HG02623 (cell line): ENCODE measurements around the gene SRRM3.
"Not testable (repeated sequence)": the region's sequence is repeated elsewhere in the genome, so short reads cannot be mapped to it uniquely, and the experiment has no call there.

Source experiments
- ATAC-seq: cut with Tn5 transposase; IDR thresholded peaks from one replicate; pipeline ENCODE4 v1.9.1; 2021; ENCODE audit warnings: moderate library complexity; ENCODE audit not compliant: unreplicated experiment

SRRM3 gene

DNA sequence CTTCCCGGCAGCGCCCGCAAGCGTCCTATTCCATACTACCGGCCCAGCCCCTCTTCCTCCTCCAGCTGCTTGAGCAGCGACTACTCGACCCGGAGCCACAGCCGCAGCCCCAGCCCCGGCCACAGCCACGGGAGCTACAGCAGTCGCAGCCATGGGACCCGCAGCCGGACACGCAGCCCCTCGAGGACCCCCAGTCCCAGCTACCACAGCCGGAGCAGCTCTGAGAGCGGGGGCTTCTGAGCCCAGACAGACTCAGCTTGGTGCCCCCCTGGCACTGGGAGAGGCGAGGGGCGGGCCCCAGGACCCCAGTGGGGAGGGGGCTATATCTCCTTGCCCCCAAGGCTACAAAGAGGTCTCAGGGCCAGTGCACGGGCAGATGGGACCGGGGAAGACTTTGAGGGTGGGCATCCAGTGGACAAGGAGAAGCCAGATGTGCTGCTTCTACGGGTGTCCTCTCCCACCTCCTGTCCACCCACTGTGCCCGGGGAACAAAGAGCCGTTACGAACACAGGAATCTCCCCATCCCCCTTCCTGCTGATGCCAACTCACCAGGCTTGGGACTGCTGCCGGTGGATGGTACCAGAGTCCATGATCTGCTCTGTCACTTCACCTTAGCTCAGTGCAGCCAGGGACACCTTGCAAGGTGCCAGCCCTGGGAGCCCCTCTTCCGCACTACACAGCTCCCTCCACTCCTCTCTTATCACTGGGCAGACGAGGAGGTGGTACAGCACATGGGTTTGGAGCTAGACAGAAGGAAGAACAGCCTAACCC is 84.1 kb downstream of the SRRM3 start:
- ATAC-seq: no peak

DNA sequence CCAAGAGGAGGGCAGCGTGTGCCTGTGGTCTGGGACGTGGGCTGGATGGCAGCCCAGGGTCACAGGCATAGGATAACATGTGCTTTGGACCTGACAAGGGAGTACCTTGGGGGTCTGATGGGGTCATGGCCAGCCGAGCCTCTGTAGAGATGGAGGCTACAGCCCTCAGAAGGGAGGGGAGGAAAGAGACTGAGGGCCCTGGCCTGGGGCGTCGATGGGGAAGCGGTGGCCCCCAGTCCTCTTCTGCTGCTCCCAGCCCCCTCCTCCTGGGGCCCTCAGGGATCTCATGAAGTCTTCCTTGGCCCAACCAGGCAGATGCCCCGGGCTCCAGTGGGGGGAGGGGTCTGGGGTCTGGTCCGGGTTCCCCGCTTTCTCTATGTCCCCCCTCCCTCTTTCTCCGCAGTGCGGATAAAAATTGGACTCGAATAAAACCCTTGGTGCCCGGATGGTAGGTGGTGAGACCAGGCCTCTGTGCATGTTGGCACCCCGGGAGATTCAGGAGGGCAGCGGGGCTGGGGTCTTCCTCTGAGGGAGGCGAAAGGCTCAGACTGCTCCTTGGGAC is 85.2 kb downstream of the SRRM3 start:
- ATAC-seq: no peak

DNA sequence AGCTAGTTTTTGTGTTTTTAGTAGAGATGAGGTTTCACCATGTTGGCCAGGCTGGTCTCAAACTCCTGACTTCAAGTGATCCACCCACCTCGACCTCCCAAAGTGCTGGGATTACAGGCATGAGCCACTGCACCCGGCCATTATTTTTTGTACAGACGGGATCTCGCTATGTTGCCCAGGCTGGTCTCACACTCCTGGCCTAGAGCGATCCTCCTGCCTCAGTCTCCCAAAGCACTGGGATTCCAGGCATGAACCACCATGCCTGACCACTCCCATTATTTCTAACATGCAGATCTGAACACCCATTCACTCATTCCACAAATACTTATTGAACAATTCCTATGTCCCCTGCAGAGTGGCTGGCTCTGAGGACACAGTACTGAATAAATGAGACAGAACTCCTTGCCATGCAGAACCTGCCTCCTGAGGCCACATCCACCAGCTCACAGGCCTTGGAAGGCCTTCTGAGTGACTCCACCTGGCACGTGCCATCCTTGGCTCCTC is 89.2 kb downstream of the SRRM3 start:
- ATAC-seq: not testable (repeated sequence)

DNA sequence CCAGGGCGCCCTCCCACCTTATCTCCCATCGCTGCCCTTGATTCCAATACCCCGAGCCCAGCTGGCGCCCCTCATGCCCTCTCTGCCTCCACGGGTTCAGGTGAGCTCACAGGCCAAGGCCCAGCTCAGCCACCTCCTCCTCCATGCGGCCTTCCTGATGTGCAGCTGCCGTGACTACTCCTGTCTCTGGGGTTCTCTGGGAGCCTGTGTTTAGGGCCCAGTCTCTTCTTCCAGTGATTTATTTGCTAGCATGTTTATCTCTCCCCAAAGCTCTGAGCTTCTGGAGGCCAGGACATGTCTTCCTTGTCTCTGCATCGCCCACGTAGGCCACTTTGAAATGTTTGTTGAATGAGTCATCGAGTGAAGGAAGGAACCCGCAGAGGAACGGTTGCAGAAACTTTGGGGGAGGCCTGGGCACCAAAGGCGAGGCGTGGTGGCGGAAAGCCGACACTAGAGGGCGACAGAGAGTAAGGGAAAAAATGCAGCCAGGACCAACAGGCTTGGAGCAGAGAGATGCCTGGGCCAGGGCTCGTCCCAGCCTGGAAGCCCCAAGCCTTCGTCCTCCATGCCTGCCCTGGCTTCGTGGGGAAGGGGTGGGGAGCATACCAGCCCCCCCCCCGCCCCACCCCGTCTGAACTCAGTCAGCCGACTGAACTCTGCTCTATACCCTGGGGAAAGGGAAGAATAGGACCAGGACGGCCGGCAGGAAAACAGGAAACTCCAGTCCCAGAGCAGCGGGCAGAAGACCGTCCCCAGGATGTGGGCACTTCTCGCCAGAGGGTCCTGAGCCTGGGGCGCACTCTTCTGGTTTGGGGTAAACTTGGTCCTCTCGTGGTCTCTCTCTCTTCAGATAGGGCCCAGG is 89.9 kb downstream of the SRRM3 start:
- ATAC-seq: peak; percentile 80

DNA sequence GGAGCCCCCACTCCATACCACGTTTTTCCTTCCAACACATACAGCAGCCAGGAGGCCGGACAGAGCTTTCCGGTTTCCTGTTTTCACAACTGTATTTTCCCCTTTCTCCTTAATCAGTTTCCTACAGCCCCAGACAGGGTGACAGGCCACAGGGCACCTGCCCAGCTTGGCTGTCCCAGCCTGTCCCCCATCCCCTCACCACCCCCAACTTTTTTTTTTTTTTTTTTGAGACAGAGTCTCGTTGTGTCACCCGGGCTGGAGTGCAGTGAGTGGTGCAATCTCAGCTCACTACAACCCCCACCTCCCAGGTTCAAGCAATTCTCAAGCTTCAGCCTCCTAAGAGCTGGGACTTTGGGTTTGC is 90.5 kb downstream of the SRRM3 start:
- ATAC-seq: no peak

DNA sequence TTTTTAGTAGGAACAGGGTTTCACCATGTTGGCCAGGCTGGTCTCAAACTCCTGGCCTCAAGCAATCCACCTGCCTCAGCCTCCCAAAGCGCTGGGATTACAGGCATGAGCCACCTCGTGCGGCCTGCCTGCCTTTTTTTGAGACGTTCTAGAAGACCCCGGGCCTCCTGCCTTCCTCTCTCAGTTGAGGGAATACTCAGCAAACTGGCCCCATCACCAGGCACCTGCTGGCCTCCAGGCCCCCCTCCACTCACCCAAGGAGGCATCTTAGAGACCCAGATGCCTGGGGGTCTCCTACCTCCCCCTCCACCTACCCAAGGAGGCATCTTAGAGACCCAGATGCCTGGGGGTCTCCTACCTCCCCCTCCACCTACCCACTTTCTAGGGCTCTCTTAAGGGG is 91.2 kb downstream of the SRRM3 start:
- ATAC-seq: not testable (repeated sequence)

DNA sequence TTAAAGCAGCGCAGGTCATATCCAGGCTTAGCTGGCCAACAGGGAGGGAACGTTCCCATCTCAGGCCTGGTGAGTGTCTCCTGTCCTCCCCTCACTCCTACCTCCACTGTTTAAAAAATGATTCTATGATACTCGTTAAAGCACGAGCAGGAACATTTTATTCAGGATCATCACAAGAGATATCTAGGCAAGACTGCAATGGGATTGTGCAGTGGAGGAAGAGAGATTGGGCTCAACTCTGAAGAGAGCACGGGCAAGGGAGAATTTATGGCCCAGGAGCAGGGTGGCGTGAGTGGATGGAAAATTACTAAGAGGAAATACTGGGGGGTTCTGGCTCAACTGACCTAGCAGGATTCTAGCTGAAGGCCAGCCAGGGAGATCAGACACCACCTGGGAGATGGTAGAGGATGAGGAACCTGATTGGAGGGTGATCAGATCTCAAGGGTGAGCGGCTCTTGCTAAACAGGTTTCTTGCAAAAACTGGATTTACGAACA is 91.8 kb downstream of the SRRM3 start:
- no peak for ATAC-seq

DNA sequence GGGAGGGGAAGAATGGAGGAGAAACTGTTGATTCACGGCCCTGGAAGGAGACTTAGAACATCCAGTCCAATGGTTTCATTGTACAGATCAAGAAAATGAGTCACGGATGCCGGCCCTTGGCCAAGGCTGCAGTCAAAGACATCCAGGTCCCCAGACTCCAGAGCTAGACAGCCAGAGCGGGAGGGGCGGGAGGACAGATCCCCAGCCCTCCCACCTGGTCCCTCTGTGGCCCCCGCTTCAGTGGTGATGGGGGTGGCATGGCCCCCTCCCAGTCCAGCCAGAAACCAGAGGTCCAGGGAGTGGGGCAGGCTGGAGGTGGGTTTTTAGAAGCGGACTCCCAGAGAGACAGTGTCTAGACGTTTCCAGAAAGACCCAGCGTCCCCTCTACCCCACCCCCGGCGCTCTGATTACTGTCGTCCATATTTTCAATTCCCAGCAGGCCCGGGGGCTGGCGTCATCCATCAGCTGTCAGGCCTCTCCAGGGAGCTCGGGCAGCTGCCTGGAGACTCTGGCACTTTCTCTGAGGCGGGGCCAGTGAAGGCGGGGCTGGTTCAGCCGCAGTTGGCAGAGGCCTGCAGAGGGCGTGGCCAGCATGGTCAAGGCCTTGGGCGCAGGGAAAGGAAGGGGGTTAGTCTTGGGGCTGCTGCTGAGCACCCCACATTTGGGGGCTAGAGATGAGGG is 92.8 kb downstream of the SRRM3 start:
- no peak for ATAC-seq

DNA sequence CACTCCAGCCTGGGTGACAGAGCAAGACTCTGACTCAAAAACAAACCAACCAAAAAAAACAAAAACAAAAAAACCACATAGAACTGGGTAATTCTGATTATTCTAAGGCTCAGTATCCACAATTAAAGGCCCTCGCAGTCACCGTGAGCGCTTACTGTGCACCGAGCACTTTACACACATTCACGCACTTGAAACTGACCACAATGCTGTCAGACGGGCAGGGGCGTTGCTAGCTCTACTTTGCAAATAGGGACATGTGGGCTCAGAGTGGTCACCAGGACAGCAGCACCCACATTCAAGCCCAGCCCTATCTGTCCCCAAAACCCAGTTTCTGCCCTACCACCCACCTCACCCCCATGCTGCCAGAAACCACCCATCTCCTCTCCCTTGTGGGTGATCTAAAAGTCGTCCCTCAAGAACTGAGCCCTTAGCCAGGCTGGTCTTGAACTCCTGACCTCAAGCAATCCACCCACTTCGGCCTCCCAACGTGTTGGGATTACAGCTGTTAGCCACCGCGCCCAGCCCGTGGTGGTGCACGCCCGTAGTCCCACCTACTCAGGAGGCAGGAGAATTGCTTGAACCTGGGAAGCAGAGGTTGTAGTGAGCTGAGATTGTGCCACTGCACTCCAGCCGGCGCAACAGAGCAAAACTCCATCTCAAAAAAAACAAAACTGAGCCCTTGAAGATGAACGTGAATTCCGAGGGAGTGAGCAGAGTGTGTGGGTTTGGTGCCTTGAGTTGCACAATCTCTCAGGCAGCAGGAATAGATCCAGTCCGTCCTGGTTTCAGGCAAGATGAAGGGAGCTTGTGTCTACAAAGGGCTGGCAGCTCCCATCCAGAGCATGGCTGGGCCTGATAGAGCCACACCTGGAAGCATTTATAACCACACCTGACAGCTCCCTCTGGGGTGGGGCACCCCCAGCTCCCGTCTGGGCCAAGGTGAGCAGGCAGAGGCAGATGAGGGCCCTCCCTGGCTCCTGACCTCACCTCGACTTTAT is 95.3 kb downstream of the SRRM3 start:
- ATAC-seq: no peak

DNA sequence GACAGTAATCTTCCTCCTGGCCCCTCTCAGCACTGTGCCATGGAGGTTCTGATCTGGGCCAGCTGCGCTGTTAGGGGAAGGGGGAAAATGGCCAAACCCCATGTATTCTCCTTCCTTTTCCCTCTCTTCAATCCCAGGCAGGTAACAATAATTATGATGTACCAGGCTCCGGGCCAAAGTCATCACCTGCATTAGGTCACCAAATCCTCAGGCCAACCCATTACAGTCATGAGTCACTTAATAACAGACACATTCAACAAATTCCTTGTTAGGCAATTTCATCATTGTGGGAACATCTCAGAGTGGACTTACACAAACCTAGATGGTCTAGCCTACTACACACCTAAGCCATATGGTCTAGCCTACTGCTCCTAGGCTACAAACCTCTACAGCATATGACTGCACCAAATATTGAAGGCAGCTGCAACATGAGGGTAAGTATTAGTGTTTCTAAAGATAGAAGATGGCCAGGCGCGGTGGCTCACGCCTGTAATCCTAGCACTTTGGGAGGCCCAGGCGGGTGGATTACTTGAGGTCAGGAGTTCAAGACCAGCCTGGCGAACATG is 98.6 kb downstream of the SRRM3 start:
- no peak for ATAC-seq

DNA sequence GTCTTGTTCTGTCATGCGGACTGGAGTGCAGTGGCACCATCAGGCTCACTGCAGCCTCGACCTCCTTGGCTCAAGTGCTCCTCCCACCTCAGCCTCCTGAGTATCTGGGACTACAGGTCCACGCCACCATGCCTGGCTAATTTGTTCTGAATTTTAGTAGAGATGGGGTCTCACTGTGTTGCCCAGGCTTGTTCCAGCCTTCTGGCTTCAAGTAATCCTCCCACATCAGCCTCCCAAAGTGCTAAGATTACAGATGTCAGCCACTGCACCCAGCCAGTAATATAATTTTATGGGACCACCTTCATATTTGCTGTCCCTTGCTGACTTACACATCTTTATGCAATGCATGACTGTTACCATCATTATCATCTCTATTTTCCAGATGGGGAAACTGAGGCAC is 99.3 kb downstream of the SRRM3 start:
- ATAC-seq: no peak

DNA sequence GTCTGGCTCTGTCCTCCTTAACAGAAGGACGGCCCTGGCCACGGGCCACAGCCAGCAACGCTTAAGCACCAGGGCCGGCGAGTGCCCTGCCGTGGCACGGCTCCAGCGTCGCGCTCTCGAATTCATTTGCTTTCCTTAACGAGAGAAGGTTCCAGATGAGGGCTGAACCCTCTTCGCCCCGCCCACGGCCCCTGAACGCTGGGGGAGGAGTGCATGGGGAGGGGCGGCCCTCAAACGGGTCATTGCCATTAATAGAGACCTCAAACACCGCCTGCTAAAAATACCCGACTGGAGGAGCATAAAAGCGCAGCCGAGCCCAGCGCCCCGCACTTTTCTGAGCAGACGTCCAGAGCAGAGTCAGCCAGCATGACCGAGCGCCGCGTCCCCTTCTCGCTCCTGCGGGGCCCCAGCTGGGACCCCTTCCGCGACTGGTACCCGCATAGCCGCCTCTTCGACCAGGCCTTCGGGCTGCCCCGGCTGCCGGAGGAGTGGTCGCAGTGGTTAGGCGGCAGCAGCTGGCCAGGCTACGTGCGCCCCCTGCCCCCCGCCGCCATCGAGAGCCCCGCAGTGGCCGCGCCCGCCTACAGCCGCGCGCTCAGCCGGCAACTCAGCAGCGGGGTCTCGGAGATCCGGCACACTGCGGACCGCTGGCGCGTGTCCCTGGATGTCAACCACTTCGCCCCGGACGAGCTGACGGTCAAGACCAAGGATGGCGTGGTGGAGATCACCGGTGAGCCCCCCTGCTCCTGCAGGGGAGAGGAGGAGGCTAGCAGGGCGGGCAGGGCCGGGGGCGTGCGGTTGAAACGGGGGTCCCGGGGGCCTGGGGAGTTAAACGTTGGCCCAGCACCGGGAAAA is 100.9 kb downstream of the SRRM3 start, which contains the start of gene HSPB1:
HSPB1 (plus strand) TSS at position 327 of the 855 bp plus-strand sequence; CDS start at position 367, 40 bp downstream.
- peak; percentile 60 for ATAC-seq

DNA sequence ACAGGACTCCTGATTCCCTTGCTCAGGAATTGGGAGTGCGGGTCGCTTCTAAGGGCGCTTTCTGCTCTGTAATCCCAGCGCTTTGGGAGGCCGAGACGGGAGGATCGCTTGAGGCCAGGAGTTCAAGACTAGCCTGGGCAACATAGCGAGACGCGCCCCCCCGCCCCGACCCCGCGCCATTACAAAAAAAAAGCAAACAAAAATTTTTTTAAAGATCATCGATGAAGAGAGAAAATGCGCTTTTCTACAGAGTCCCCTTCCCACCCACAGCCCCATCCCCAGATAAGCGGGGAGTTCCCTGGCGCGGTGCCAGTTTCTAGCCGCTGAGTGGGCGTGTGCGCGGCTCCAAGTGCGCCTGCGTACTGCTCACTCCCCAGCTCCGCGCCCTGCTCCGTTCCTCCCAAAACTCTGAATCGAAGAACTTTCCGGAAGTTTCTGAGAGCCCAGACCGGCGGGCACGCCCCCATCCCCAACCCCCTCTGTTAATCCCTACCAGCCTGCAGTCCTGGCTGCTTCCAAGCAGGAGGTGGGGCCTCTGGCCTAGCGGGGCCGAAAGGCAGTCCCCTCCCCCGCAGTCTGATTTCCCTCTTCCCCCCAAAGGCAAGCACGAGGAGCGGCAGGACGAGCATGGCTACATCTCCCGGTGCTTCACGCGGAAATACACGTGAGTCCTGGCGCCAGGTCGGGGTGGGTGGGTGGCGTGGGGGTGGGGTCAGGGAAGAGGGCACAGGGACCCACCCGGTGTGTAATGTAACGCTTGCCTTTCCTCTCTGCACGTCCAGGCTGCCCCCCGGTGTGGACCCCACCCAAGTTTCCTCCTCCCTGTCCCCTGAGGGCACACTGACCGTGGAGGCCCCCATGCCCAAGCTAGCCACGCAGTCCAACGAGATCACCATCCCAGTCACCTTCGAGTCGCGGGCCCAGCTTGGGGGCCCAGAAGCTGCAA is 101.8 kb downstream of the SRRM3 start:
- peak; percentile 42 for ATAC-seq

DNA sequence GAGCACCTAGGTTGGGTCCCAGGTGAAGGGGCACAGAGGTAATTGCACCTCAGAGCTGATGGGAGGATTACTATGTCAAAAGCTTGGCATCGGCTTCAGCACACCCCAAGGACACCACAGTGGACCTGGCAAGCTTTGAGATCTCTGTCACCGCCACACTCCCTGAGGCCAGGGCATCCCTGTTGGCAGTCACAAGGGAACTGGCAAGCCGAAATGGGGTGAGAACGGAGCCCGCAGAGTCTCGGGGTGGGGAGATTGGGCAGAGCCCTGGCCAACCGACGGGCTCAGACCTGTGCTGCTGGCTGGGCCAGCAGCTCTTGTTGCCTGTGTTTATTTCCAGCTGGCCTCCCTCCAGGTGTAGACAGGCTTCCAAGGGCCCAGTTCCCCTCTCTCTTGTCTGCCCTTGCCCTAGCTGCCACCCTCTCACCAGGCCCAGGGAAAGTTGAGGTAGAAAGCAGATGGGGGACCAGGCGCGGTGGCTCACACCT is 103.2 kb downstream of the SRRM3 start:
- no peak for ATAC-seq

DNA sequence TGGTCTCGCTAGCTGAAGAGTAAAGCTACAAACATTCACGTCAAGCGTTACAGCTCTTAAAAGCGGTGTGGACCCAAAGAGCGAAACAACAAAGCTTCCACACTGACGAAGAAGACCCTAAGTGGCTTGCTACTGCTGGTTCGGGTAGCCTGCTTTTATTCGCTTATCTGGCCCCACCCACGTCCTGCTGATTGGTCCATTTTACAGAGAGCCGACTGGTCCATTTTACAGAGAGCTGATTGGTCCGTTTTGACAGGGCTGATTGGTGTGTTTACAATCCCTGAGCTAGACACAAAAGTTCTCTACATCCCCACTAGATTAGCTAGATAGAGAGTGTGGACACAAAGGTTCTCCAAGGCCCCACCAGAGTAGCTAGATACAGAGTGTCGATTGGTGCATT is 107.2 kb downstream of the SRRM3 start:
- ATAC-seq: not testable (repeated sequence)

DNA sequence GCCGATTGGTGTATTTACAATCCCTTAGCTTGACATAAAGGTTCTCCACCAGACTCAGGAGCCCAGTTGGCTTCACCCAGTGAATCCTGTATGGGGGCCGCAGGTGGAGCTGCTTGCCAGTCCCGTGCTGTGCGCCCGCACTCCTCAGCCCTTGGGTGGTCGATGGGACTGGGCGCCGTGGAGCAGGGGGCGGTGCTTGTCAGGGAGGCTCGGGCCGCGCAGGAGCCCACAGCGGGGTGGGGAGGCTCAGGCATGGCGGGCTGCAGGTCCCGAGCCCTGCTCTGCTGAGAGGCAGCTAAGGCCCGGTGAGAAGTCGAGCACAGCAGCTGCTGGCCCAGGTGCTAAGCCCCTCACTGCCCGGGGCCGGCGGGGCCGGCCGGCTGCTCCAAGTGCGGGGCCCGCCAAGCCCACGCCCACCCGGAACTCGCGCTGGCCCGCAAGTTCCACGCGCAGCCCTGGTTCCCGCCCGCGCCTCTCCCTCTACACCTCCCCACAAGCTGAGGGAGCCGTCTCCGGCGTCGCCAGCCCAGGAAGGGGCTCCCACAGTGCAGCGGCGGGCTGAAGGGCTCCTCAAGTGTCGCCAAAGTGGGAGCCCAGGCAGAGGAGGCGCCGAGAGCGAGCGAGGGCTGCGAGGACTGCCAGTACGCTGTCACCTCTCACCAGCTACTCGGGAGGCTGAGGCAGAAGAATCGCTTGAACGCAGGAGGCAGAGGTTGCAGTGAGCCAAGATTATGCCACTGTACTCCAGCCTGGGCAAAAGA is 107.8 kb downstream of the SRRM3 start:
- not testable (repeated sequence) for ATAC-seq
